Islet of Langerhans (tissue), 1 donor: Measurements from ENCODE around the gene ZNF502.
"Not testable (repeated sequence)": the region's sequence is repeated elsewhere in the genome, so short reads cannot be mapped to it uniquely, and the experiment has no call there.

Experiments used
- FAIRE-seq: peaks from one replicate; lab custom pipeline; 2011; peaks lifted over from hg19 to GRCh38; lab: Jason Lieb, UNC

Gene ZNF502

DNA sequence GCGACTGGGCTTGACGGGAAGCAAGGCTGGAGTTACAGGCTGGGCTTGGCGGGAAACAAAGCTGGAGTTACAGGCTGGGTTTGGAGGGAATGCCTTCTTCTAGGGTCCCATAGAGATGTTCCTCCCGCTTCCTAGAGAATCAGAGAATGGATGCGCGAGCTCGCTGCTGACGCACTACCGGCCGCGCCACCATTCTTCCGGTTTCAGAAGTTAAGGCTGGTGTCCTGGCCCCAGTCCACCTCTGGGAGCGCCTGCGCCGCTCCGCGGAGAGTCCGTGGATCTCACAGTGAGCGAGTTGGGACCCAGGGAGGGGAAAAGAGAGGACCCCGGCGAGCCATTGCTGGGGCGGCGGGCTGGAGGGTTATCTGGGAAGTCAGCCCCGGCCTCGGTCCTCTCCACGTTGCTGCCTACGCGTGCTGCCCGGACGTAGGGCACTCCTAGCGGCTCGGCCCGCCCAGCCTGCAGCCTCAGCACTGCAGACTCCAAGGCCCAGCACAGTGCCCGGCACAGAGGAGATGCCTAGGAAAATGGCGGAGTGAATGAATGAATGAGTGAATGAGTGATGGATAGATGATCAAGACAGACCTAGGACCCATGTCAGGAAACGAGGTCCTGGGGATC lies at the start of gene ZNF502:
Gene ZNF502, plus strand, starts transcription at position 206 of the 621 bp plus-strand sequence. CDS start 7,602 bp downstream, outside the sequence.
- no peak for FAIRE-seq

GRCh38 chr3:44665173-44665572 lies 47.3 kb upstream of the ZNF502 start:
- no peak for FAIRE-seq

GRCh38 chr3:44666346-44666745 lies 46.1 kb upstream of the ZNF502 start:
- no peak for FAIRE-seq

DNA sequence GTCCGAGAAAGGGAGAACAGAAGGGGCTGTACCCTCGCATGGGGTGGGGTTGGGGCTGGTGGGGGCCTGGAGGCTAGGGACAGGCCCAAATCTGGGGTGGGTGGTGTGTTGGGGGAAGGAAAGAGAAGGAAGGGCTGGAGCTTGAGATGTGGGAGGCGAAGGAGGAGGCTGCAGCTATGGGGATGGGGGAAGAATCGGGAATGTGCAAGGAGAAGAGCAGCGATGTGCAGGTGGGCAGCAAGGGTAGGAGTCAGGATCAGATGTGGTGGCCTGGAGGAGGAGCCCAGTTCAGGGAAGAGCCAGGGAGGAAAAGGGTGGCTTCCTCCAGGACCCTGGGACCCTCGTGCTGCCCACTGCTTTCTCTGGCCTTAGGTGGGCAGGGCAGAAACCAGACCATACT lies 42.7 kb upstream of the ZNF502 start:
- no peak for FAIRE-seq

- FAIRE-seq = not testable (repeated sequence)
Measured at GRCh38 chr3:44673466-44673865, 39.0 kb upstream of the ZNF502 start.

DNA sequence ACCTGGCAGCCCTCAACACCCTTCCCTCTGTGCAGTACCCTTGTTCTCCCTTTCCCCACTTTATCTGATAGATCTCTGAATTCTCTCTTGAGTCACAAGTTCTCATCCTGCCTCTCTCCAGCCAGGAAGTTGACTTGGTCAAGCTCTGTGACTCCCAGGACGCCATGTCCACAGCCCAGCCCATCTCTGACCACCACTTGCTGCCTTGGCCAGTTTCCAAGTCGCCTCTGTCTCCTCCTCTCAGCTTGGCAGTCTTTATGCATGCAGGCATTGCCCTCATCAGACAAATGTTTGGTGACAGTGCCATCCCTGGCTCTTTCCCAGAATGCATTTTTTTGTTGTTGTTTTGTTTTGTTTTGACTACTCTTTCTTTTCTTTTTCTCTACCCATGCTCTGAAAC lies 38.2 kb upstream of the ZNF502 start:
- FAIRE-seq = no peak

DNA sequence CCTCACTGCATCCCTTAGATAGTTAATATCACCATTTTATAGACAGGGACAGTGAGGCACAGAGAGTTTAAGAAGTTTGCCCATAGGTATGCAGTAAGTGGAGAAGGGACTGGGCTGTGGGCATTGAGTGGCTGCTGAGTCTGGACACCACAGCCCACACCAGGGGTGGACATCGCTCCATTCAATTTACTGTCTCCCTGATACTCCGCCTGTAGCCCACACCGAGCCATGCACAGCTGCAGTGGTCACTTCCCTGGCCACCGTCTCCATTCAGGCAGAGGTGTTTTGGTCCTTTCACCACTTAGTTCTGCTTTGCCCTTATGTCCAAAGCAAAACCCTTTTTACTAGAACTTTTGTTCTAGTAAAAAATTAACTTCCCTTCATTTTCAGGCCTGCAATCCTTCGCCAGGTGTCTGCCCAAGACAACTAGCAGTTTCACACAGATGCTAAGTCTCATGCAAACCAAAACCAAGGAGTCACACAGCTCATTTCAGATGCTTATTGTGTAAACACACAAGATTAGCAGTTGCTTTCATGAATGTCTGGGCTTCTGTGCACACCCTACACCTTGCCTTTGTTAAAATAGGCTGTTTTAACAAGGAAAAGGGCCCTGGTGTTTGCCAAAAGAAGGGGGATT lies 33.9 kb upstream of the ZNF502 start:
- no peak for FAIRE-seq

DNA sequence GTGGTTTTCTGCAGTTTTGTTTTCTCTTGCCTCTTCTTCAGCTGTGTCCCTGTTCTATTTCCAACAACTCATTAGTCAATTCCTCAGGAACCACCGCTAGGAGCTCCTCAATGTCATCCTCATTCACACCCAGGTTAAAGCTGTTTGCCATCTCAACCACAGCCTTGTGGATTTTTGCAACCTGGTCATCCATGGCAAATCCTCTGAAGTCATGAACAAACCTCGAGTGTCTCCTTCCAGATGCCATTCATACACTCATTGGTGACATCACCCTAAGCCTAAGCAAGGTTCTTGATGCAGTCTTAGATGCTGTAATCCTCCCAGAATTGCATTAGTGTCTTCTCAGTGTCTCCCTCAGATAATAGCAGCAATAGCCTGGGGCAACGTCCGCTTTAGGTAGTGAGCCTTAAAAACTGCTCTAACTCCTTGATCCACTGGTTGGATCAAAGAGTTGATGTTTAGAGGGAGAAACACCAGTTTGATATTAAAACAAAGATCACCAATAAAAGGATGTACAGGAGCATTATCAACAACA lies 31.5 kb upstream of the ZNF502 start:
- FAIRE-seq = no peak

GRCh38 chr3:44682182-44682896 lies 30.1 kb upstream of the ZNF502 start:
- FAIRE-seq = peak; percentile 27

DNA sequence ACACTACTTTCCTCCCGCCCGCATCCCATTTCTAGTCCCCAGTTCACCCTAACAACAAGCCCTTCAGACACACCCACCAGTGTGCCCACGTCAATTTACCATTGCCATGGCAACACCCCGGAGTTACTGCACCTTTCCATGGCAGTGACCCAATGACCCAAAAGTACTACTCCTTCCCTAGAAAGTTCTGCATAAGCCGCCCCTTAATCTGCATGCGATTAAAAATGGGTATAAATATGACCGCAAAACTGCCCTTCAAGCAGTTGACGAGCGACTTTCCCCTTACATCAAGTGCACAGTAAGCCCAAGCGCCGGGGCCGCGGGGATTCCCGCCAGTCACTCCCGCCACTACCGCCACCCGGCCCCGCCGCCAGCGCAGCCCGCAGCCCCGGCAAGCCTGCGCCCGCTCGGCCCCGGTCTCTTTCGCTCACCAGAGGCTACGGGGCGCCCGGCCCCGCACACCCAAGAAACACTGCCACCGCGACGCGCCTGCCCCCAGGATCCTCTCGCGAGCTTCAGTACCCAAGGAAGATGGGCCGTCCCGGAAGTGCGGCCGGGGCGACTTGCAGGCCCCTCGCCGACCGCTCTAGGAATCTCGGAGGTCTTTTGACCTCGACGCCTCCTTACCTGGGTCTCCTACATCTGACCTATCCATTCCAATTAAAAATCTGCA lies 27.2 kb upstream of the ZNF502 start:
- FAIRE-seq = no peak

- FAIRE-seq = no peak
Measured at GRCh38 chr3:44687898-44688297, 24.6 kb upstream of the ZNF502 start.

DNA sequence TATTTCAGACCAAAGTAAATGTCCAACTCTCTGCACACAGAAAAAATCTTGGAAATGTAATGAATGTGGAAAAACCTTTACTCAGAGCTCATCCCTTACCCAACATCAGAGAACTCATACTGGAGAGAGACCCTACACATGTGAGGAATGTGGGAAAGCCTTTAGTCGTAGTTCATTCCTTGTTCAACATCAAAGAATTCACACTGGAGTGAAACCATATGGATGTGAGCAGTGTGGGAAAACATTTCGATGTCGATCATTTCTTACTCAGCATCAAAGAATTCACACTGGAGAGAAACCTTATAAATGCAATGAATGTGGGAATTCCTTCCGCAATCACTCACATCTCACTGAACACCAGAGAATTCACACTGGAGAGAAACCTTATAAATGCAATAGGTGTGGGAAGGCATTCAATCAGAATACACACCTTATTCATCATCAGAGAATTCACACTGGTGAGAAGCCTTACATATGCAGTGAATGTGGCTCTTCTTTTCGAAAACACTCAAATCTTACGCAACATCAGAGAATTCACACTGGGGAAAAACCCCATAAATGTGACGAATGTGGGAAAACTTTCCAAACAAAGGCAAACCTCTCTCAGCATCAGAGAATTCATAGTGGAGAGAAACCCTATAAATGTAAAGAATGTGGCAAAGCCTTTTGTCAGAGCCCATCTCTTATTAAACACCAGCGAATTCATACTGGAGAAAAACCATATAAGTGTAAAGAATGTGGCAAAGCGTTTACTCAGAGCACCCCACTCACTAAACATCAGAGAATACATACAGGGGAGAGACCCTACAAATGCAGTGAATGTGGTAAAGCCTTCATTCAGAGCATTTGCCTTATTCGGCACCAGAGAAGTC lies 9.0 kb downstream of the ZNF502 start:
- FAIRE-seq = no peak

- no peak for FAIRE-seq
Measured at GRCh38 chr3:44722103-44722401, 9.6 kb downstream of the ZNF502 start.

DNA sequence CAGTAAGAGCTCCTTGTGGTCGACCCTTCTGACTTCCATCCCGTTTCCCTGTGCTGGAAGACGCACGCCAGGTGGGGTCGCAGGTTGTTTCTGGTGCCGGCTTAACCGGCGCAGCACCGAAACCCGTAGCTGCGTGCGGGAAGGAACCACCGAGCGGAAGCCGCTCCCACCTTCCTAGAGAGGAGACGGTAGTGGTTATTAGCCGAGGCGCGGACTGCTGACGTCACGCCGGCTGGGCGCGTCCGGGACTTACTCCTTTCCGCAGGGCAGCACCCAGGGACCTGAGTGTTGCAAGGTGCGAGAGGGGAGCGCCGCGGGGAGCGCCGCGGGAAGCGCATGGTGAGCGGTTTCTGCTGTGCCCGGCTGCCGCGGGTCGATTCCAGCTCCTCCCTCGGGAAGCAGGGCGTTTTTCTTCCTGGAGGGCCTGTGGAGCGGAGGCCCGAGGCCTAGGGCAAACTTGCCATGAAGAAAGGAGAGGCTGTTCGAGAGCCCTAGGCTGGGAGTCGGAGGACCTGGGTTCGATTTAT lies 17.0 kb downstream of the ZNF502 start, which contains the start of gene ZNF501:
Gene ZNF501, plus strand, starts transcription at position 252 of the 527 bp plus-strand sequence. CDS start 4,787 bp downstream, outside the sequence.
- FAIRE-seq = no peak

DNA sequence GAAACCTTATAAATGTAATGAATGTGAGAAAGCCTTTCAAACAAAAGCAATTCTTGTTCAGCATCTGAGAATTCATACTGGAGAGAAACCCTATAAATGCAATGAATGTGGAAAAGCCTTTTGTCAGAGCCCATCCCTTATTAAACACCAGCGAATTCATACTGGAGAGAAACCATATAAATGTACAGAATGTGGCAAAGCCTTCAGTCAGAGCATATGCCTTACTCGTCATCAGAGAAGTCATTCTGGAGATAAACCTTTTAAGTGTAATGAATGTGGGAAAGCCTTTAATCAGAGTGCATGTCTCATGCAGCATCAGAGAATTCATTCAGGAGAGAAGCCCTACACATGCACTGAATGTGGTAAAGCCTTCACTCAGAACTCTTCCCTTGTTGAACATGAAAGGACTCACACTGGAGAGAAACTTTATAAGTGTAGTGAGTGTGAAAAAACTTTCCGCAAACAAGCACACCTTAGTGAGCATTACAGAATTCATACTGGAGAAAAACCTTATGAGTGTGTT lies 22.2 kb downstream of the ZNF502 start:
- no peak for FAIRE-seq

DNA sequence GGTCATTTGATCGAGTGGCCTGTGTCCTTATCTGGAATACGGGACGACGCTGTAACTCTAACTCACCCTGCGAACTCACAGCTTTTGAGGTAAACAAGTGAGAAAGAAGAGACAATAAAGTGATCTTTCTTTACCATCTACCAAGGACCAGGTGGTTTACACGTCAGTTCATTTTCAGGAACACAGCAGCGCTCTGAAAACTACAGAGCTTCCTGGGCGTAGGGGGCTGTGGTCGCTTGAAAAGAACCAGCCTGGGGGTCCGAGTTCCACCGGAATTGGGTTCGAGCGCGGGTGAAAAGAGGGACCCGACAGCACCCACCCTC lies 48.6 kb downstream of the ZNF502 start:
- no peak for FAIRE-seq

- FAIRE-seq = no peak
Measured at GRCh38 chr3:44761424-44762169, 49.1 kb downstream of the ZNF502 start, which contains the start of the genes KIAA1143 and KIF15. Gene KIAA1143, minus strand, starts transcription at chr3:44761619. Its CDS starts 17 bp downstream, at chr3:44761602. Gene KIF15, plus strand, starts transcription at chr3:44761794. Its CDS starts 72 bp downstream, at chr3:44761866.

DNA sequence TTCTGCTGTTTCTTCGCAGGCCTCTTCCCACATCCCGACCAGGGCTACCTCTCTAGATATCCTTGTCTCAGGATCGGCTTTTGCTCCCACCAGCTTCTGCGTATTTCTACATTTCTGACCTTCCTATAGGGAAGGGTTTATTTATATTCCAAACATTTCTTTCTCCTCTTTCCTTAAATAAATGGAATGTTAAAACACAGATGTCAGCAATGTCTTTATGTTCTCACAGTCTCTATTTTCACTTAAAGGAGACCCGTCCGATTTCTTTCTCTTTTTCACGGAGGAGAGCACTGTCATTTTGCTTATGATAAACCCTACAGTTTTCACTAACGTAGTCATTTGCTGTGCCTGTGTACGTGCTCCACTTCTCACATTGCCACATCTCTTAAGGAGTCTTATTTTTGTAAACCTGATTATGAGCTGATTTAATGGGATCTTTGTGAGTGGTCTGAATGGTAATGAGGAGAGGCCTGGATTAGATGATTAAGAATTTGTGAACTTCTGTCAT lies 49.8 kb downstream of the ZNF502 start:
- FAIRE-seq = no peak

DNA sequence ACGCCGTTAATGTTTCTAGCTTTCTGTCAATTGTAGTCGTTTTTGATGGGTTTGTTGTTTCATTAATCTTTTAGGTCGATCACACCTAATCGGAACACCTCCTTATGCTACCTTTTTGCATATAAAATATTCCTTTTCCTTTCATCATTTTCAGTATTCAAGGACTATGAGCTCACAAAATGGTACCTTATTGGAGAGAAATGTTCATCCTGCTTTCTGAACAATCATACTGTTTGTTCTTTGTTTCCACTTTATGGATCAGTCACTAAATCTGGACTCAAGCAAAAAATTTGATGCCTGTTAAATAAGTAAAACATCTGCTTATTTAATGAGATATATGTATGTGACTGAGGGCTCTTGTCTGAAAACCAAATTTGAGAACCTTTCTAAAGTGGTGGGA lies 50.2 kb downstream of the ZNF502 start:
- FAIRE-seq = no peak

- no peak for FAIRE-seq
Measured at GRCh38 chr3:44764248-44764647, 51.8 kb downstream of the ZNF502 start.
